Heart right ventricle (tissue), 16 donors: ENCODE data around the gene OSBPL1A. TPM values are rescaled to one million over a fixed set of nuclear protein-coding genes. Genes with fewer than 3 reads are reported as not detected.

Source experiments
- ATAC-seq, 8 donors: fragments of 200-7000 bp; cut with Tn5 transposase; one replicate each; pipeline ENCODE4 v1.9.1; 2020; ENCODE audit warnings: mild to moderate bottlenecking in 8 of 8, moderate library complexity in 8 of 8, moderate number of reproducible peaks in 1 of 8
- DNase-seq, 2 donors: peaks; one replicate each; pipeline ENCODE4 v3.0.0-alpha.2; 2020
- H3K27ac ChIP-seq, 10 donors: fragments of 200-600 bp; sonication (generic) in 2 of 10; one replicate each; pipeline versions ENCODE4 v1.5.0 to v1.8.0; 2020 to 2022; ENCODE audit warnings: mild to moderate bottlenecking in 3 of 10
- H3K27me3 ChIP-seq, 7 donors: fragments of 200-600 bp; one replicate each; pipeline ENCODE4 v1.8.0; 2021 to 2022; ENCODE audit warnings: mild to moderate bottlenecking in 2 of 7
- H3K36me3 ChIP-seq, 9 donors: fragments of 200-600 bp; sonication (generic) in 1 of 9; one replicate each; pipeline versions ENCODE4 v1.5.0 to v1.8.0; 2020 to 2022; ENCODE audit warnings: mild to moderate bottlenecking in 2 of 9
- H3K4me1 ChIP-seq, 9 donors: fragments of 200-600 bp; sonication (generic) in 1 of 9; one replicate each; pipeline versions ENCODE4 v1.5.0 to v1.8.0; 2020 to 2022; ENCODE audit warnings: mild to moderate bottlenecking in 4 of 9
- H3K4me3 ChIP-seq, 10 donors: fragments of 200-600 bp; sonication (generic) in 2 of 10; one replicate each; pipeline versions ENCODE4 v1.5.0 to v1.8.0; 2020 to 2022; ENCODE audit warnings: mild to moderate bottlenecking in 7 of 10, moderate library complexity in 2 of 10
- H3K9me3 ChIP-seq, 11 donors: fragments of 200-600 bp in 10 of 11; sonication (generic) in 2 of 11; one replicate each; pipeline versions ENCODE4 v1.5.0 to v1.8.0; 2013 to 2022; ENCODE audit warnings: mild to moderate bottlenecking in 2 of 11, control low read depth in 1 of 11, moderate library complexity in 1 of 11
- CTCF ChIP-seq, 9 donors: fragments of 200-600 bp; sonication (generic) in 2 of 9; IDR thresholded peaks; one replicate each; pipeline versions ENCODE4 v1.5.0 to v1.8.0; 2021 to 2022; ENCODE audit warnings: antibody characterized with exemption in 9 of 9, mild to moderate bottlenecking in 5 of 9, moderate library complexity in 1 of 9
- WGBS, 2 donors: extraction: QIAGEN DNeasy Blood & Tissue Kit; methylation state at CpG; one replicate each; pipeline ENCODE4 v1.1.7; 2013; ENCODE audit warnings: inconsistent platforms in 1 of 2; 5-methylcytosine and 5-hydroxymethylcytosine counted together
- intact Hi-C, 10 donors: fragments of 100-400 bp; cut with DNase I; formaldehyde crosslinking; loops; one replicate each; pipeline versions ENCODE4 v1.11.1 to v1.14.2; 2022
- polyA plus RNA-seq, 2 donors: library from polyadenylated mRNA; stranded (reverse); fragments of 200-250 nt; gene quantifications; one replicate each; pipeline ENCODE4 v1.2.3, GENCODE V29; 2013
- total RNA-seq, 10 donors: library from RNA; stranded (reverse); fragmentation: NEBNext Ultra II Directional in 3 of 10; extraction: Animal tissue kit (Norgen Biotek cat#: 25700) in 3 of 10; gene quantifications; one replicate each; pipeline versions ENCODE4 v1.2.1 to v1.2.4, GENCODE V29; 2021 to 2023
- donor health status: Arrhythmogenic right ventricular cardiomyopathy.
- donor health status: ischemic (EF 13 %, LVEDD 7.1; RV severe dilation, severe dysfunction).
- donor health status: healthy with polysubstance abuse.
- donor health status: DM: no; HTN: yes; CAD: no.
- donor health status: DM: no; HTN: no; CAD: no.
- donor health status: ischemic (EF 25% LVEDD 6.9; RV normal size, moderate dysfunction).
- donor health status: ischemic (EF 25% LVEDD 5.7; RV mildly dilated, moderate dysfunction).
- donor health status: healthy.
- donor health status: DM: yes; HTN: yes; CAD: no.
- donor health status: Ischemic cardiomyopathy.
- donor health status: ischemic (EF 35%, LVEDD 5.7; RV mildly dilated, moderate dysfunction).
- donor health status: nonischemic (EF 11% LVEDD 7.7; RV severe dilation, severe dysfunction).
- donor health status: DM: yes; HTN: yes; CAD: no.
- donor health status: PGD.
- donor health status: ischemic (EF 29% LVEDD 5.4; RV normal size, mild dysfunction).
- donor health status: nonischemic (EF 23%, LVEDD 6.1; RV moderate dilation, normal function).

The OSBPL1A gene
- total and polyA plus RNA-seq, 12 donors = 26.5 to 85.6 (median 61.0) TPM

- Histone ChIP-seq H3K4me1 (peaks cover 4 to 79% (median 60%) of the 10 kb centered on the region in 9 donors), H3K4me3 (no peak overlapping the region), H3K27me3 (no peaks in the 10 kb centered on the region), H3K27ac (peak overlapping the region; percentile 4 to 85 (median 62)), H3K9me3 (peaks cover 0 to 4% (median 0%) of the 10 kb centered on the region in 11 donors), H3K36me3 (peaks cover 0 to 36% (median 0%) of the 10 kb centered on the region in 9 donors)
- no peak for DNase-seq
- no peak for TF ChIP-seq CTCF (IDR thresholded peaks at IDR 0.05)
- 49 to 51% methylated on average over 7 of the region's 7 CpGs for WGBS, 2 donors
- intact Hi-C loops = loop anchor here in 4 of 10 donors (5.0 kb wide), 2 partner anchors 32 to 37 kb away; no protein-coding TSS in a partner anchor
- peak in 7 of 8 donors; percentile 22 to 63 (median 55) for ATAC-seq
Measured at GRCh38 chr18:24234850-24235418, 162.7 kb downstream of the OSBPL1A start.

GRCh38 chr18:24234330-24234729 lies 163.3 kb downstream of the OSBPL1A start:
- ATAC-seq (peak in 3 of 8 donors; percentile 60 to 68 (median 65)), DNase-seq (peak; percentile 19 to 38)
- no peak overlapping the region for H3K4me3 ChIP-seq
- peaks cover 0 to 36% (median 0%) of the 10 kb centered on the region in 9 donors for H3K36me3 ChIP-seq
- H3K27me3 ChIP-seq = no peaks in the 10 kb centered on the region
- TF ChIP-seq CTCF (IDR thresholded peaks at IDR 0.05) = peak in 3 of 9 donors; percentile 16 to 39 (median 21)
- intact Hi-C loops = loop anchor here in 4 of 10 donors (5.0 kb wide), 2 partner anchors 33 to 38 kb away; no protein-coding TSS in a partner anchor
- H3K9me3 ChIP-seq = peaks cover 0 to 4% (median 0%) of the 10 kb centered on the region in 11 donors
- H3K4me1 ChIP-seq = peaks cover 4 to 80% (median 58%) of the 10 kb centered on the region in 9 donors
- WGBS, 2 donors = 49 to 53% methylated on average over 5 of the region's 5 CpGs
- H3K27ac ChIP-seq = peak overlapping the region; percentile 27 to 85 (median 62)

- WGBS, 2 donors = 96 to 97% methylated on average over 5 of the region's 5 CpGs
- H3K9me3 ChIP-seq = peaks cover 0 to 4% (median 0%) of the 10 kb centered on the region in 11 donors
- no peaks in the 10 kb centered on the region for H3K27me3 ChIP-seq
- peaks cover 4 to 75% (median 50%) of the 10 kb centered on the region in 9 donors for H3K4me1 ChIP-seq
- DNase-seq = no peak
- intact Hi-C loops = loop anchor here in 4 of 10 donors (5.0 kb wide), 2 partner anchors 35 to 40 kb away; no protein-coding TSS in a partner anchor
- H3K27ac ChIP-seq = peak overlapping the region; percentile 51 to 85 (median 65)
- no peak overlapping the region for H3K4me3 ChIP-seq
- ATAC-seq = no peak
- H3K36me3 ChIP-seq = peaks cover 0 to 24% (median 0%) of the 10 kb centered on the region in 9 donors
- no peak for TF ChIP-seq CTCF (IDR thresholded peaks at IDR 0.05)
Measured at GRCh38 chr18:24232800-24233199, 164.8 kb downstream of the OSBPL1A start.

- ATAC-seq (peak; percentile 58 to 83 (median 69)), DNase-seq (peak in 1 of 2 donors; percentile 24)
- WGBS, 2 donors = 11% methylated on average over 8 of the region's 8 CpGs
- peaks cover 4 to 75% (median 50%) of the 10 kb centered on the region in 9 donors for H3K4me1 ChIP-seq
- peak overlapping the region in 2 of 10 donors; percentile 0 to 16 for H3K4me3 ChIP-seq
- peak overlapping the region; percentile 51 to 85 (median 65) for H3K27ac ChIP-seq
- peaks cover 0 to 4% (median 0%) of the 10 kb centered on the region in 11 donors for H3K9me3 ChIP-seq
- H3K27me3 ChIP-seq = no peaks in the 10 kb centered on the region
- peaks cover 0 to 23% (median 0%) of the 10 kb centered on the region in 9 donors for H3K36me3 ChIP-seq
- TF ChIP-seq CTCF (IDR thresholded peaks at IDR 0.05) = no peak
- intact Hi-C loops = loop anchor here in 4 of 10 donors (5.0 kb wide), 2 partner anchors 35 to 40 kb away; no protein-coding TSS in a partner anchor
Measured at GRCh38 chr18:24231773-24232735, 165.6 kb downstream of the OSBPL1A start.
